ENCODE measurements around the gene PES1.

- no peak for TF ChIP-seq CTCF (IDR thresholded peaks at IDR 0.05 in 2 of 3, conservative IDR thresholded peaks at IDR 0.05 in 1 of 3; ENCODE audit: borderline replicate concordance in 1 of 3, insufficient read depth in 1 of 3, low read depth in 2 of 3, low read length in 2 of 3)
- no peak for TF ChIP-seq YY1 (IDR thresholded peaks at IDR 0.05; ENCODE audit: extremely low read depth, insufficient replicate concordance, low read depth, low read length)
- no peak for TF ChIP-seq POLR2AphosphoS5 (IDR thresholded peaks at IDR 0.05; ENCODE audit: low read depth, low read length)
- no peak for TF ChIP-seq EGR1 (IDR thresholded peaks at IDR 0.05; ENCODE audit: low read depth)
- no peak for TF ChIP-seq POLR2A (IDR thresholded peaks at IDR 0.05; ENCODE audit: borderline replicate concordance, extremely low read depth, insufficient read depth, insufficient read length)
- TF ChIP-seq EZH2phosphoT487 (IDR thresholded peaks at IDR 0.05; ENCODE audit: borderline replicate concordance): no peak
- TF ChIP-seq SIN3A (IDR thresholded peaks at IDR 0.05; ENCODE audit: low read depth): no peak
- TF ChIP-seq REST (IDR thresholded peaks at IDR 0.05; ENCODE audit: low read depth): no peak
- TF ChIP-seq JUND (IDR thresholded peaks at IDR 0.05): no peak
- no peak for TF ChIP-seq EZH2 (IDR thresholded peaks at IDR 0.05)
- TF ChIP-seq CEBPB (IDR thresholded peaks at IDR 0.05; ENCODE audit: low read depth): no peak
- no peak for TF ChIP-seq ELF1 (IDR thresholded peaks at IDR 0.05; ENCODE audit: borderline replicate concordance, low read depth)
- no peak for TF ChIP-seq ATF3 (IDR thresholded peaks at IDR 0.05)
These were observed 8.7 kb downstream of the PES1 start for GRCh38 chr22:30582788-30583545.

All from HCT116 (cell line).